Vagina (tissue), 2 donors: ENCODE measurements around the gene DAZAP1. TPM values are rescaled to one million over a fixed set of nuclear protein-coding genes. Genes with fewer than 3 reads are reported as not detected.

ENCODE experiments used
- DNase-seq, 2 donors: peaks; one replicate each; pipeline ENCODE4 v3.0.0-alpha.2; 2017; ENCODE audit errors: extremely low spot score in 2 of 2
- H3K27ac ChIP-seq: fragments of 200-600 bp; sonication (generic); one replicate; pipeline ENCODE4 v1.5.1; 2019
- H3K27me3 ChIP-seq: fragments of 200-600 bp; sonication (generic); one replicate; pipeline ENCODE4 v1.5.1; 2019
- H3K36me3 ChIP-seq, 2 donors: fragments of 200-600 bp; sonication (generic); one replicate each; pipeline ENCODE4 v1.5.1; 2017 to 2019
- H3K4me1 ChIP-seq: fragments of 200-600 bp; sonication (generic); one replicate; pipeline ENCODE4 v1.5.1; 2019
- H3K4me3 ChIP-seq, 2 donors: fragments of 200-600 bp; sonication (generic); 1 replicate in 1 of 2; 2 replicates in 1 of 2; pipeline ENCODE4 v1.5.1; 2016 to 2019
- H3K9me3 ChIP-seq: fragments of 200-600 bp; sonication (generic); one replicate; pipeline ENCODE4 v1.5.1; 2019
- POLR2A ChIP-seq, 2 donors: fragments of 450-650 bp; IDR thresholded peaks; one replicate each; pipeline ENCODE4 v1.6.1; 2017; ENCODE audit warnings: antibody characterized with exemption in 2 of 2, mild to moderate bottlenecking in 2 of 2, moderate library complexity in 2 of 2
- POLR2AphosphoS5 ChIP-seq, 2 donors: sonication (generic); formaldehyde crosslinking; IDR thresholded peaks; one replicate each; pipeline ENCODE4 v1.9.0; 2017; ENCODE audit warnings: antibody characterized with exemption in 2 of 2, mild to moderate bottlenecking in 2 of 2, low read depth in 1 of 2; ENCODE audit not compliant: insufficient read depth in 1 of 2
- intact Hi-C: fragments of 100-400 bp; cut with DNase I; formaldehyde crosslinking; loops from one replicate; pipeline ENCODE4 v1.15.1; 2023
- total RNA-seq: library from RNA; depleted of rRNA; stranded (reverse); fragments of >200 nt; gene quantifications from one replicate; pipeline ENCODE4 v1.2.3, GENCODE V29; 2016
- TF ChIP-seq, protein P1 (sequence below), 3 experiments: fragments of 450-650 bp in 2 of 3; fragments of 200-600 bp in 1 of 3; sonication (generic) in 1 of 3; IDR thresholded peaks; one replicate each; pipeline ENCODE4 v1.5.1; 2017 to 2019; ENCODE audit warnings: antibody characterized with exemption in 3 of 3, mild to moderate bottlenecking in 2 of 3, moderate library complexity in 2 of 3

DAZAP1 gene
- 29.7 TPM for total RNA-seq

DNA sequence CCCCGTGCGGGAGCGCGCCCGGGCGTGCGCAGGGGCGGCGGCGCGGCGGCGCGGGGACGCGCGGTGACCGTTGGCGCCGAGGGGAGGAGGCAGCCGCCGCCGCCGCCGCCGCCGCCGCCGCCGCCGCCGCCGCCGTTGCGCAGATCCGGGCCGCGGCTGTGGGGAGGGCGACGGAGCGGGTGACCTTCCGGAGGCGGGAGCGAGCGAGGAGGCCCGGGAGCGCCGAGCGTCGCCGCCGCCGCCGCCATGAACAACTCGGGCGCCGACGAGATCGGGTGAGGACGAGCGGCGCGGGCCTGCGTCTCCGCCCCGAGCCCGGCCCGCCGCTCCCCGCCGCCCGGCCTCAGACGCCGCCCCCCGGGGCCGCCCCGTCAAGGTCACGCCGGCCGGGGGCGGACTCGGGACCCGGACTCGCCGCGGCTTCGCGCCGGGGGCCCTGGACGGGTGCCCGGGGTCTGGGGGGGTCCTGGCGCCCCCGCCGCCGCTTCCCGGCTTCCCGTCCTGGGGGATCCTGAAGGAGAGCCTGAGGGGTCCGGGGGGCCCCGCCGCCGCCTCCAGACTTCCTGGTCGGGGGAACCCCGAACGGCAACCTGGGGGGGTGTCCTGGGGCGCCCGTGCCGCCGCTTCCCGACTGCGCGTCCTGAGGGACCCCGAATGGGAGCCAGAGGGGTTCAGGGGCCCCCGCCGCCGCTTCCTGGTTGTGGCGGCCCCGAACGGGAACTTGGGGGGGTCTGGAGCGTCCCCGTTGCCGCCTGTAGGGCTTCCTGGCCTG lies at the start of gene DAZAP1:
DAZAP1 (plus strand) TSS at position 59 of the 772 bp plus-strand sequence; CDS start at position 247, 188 bp downstream.
- H3K9me3 ChIP-seq: no peaks in the 10 kb centered on the region
- no peak for DNase-seq
- H3K27me3 ChIP-seq: no peaks in the 10 kb centered on the region
- intact Hi-C loops: no loop called here
- H3K4me1 ChIP-seq: peaks cover 62% of the 10 kb centered on the region
- no peaks in the 10 kb centered on the region for H3K36me3 ChIP-seq
- peak within 1 kb of the TSS; percentile 91 for H3K27ac ChIP-seq
- peak within 1 kb of the TSS; percentile 90 to 100 for H3K4me3 ChIP-seq
- TF ChIP-seq POLR2AphosphoS5 (IDR thresholded peaks at IDR 0.05; ENCODE audit: insufficient read depth in 1 of 2, low read depth in 1 of 2) (no peak), POLR2A (IDR thresholded peaks at IDR 0.05) (peak in 1 of 2 donors; percentile 26)
- TF ChIP-seq, protein P1, sequence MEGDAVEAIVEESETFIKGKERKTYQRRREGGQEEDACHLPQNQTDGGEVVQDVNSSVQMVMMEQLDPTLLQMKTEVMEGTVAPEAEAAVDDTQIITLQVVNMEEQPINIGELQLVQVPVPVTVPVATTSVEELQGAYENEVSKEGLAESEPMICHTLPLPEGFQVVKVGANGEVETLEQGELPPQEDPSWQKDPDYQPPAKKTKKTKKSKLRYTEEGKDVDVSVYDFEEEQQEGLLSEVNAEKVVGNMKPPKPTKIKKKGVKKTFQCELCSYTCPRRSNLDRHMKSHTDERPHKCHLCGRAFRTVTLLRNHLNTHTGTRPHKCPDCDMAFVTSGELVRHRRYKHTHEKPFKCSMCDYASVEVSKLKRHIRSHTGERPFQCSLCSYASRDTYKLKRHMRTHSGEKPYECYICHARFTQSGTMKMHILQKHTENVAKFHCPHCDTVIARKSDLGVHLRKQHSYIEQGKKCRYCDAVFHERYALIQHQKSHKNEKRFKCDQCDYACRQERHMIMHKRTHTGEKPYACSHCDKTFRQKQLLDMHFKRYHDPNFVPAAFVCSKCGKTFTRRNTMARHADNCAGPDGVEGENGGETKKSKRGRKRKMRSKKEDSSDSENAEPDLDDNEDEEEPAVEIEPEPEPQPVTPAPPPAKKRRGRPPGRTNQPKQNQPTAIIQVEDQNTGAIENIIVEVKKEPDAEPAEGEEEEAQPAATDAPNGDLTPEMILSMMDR (IDR thresholded peaks at IDR 0.05): no peak

DNA sequence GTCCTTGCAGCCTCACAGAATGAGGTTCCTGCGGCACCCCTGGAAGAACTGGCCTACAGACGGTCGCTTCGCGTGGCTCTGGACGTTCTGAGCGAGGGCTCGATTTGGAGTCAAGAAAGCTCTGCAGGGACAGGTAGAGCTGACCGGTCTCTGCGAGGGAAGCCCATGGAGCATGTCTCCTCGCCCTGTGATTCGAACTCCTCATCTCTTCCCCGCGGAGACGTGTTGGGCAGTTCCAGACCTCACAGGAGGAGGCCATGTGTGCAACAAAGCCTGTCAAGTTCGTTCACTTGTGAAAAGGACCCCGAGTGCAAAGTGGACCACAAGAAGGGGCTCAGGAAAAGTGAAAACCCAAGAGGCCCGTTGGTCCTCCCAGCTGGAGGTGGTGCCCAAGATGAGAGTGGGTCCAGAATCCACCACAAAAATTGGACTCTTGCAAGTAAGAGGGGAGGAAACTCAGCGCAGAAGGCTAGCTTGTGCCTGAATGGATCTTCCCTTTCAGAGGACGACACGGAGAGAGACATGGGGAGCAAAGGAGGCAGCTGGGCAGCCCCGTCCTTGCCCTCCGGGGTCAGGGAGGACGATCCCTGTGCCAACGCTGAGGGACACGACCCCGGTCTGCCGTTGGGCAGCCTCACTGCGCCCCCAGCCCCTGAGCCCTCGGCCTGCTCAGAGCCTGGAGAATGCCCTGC lies 47.1 kb upstream of the DAZAP1 start:
- no peak for TF ChIP-seq POLR2AphosphoS5 (IDR thresholded peaks at IDR 0.05; ENCODE audit: insufficient read depth in 1 of 2, low read depth in 1 of 2)
- no peak for TF ChIP-seq POLR2A (IDR thresholded peaks at IDR 0.05)
- no peak for DNase-seq
- Histone ChIP-seq H3K4me3 (peak overlapping the region; percentile 17 to 33), H3K27ac (peak overlapping the region; percentile 74), H3K36me3 (peaks cover 0 to 41% of the 10 kb centered on the region in 2 donors), H3K4me1 (peaks cover 41% of the 10 kb centered on the region), H3K27me3 (no peaks in the 10 kb centered on the region), H3K9me3 (no peaks in the 10 kb centered on the region)
- intact Hi-C loops: no loop called here

DNA sequence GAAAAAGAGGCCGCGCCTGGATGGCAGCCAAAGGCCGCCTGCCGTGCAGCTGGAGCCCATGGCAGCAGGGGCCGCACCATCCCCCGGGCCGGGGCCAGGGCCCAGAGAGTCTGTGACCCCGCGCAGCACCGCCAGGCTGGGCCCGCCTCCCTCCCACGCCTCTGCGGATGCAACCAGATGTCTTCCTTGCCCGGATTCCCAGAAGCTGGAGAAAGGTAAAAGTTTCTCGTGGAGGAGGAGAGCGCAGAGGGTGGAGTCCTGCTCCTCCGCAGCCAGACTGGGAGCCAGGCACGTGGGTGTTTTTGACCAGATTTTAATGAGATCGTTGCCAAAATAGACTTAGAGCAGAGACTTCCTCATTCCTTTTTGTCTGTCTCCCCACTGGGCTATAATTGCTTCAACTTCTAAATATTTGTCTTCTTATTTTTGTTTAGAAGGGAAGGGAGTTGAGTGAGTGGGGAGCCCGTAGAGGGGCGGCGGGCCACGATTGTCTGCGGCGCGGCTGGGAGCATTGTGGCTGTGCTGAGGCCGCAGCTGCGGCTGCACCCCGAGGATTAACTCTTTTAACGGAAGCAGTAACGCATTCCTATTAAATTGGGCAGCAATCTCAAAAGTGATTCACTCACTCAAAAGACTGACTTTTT lies 46.4 kb upstream of the DAZAP1 start:
- Histone ChIP-seq H3K9me3 (no peaks in the 10 kb centered on the region), H3K27me3 (no peaks in the 10 kb centered on the region), H3K4me1 (peaks cover 34% of the 10 kb centered on the region), H3K27ac (peak overlapping the region; percentile 74), H3K4me3 (peak overlapping the region; percentile 17 to 33), H3K36me3 (peaks cover 0 to 45% of the 10 kb centered on the region in 2 donors)
- DNase-seq: no peak
- intact Hi-C loops: no loop called here
- TF ChIP-seq POLR2A (IDR thresholded peaks at IDR 0.05) (no peak), POLR2AphosphoS5 (IDR thresholded peaks at IDR 0.05; ENCODE audit: insufficient read depth in 1 of 2, low read depth in 1 of 2) (peak; percentile 55 to 74)
- TF ChIP-seq, protein P1 (IDR thresholded peaks at IDR 0.05): no peak

DNA sequence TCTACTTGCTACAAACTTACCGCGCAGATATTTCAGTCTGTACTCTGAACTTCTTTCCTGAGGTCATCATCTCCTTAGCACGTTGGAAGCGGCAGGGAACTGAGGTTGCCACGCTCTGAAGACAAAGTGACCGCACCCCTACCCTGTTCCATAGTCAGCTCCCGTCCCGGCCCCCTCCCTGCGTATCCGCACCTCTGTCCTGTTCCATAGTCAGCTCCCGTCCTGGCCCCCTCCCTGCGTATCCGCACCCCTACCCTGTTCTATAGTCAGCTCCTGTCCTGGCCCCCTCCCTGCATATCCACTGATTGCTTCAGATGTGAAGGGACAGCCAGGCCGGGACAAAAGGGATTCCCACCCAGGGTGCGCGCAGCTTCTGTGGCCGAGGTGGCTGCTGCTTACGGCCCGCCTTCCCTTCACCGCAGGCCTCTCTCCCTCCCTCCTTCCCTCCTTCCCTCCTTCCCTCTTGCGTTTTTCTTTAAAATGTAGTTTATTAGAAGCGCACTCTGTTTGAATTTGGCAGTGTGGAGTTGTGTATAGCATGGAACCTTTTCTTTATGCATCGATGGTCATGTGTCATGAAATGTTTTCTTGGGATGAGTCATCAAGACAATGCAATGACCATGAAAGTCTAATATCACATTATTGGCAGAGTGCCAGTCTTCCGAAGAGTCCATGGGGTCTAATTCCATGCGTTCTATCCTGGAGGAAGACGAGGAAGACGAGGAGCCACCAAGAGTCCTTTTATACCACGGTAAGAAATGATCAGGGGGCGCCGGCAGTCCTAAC lies 45.6 kb upstream of the DAZAP1 start:
- TF ChIP-seq, protein P1 (IDR thresholded peaks at IDR 0.05): no peak
- TF ChIP-seq POLR2A (IDR thresholded peaks at IDR 0.05): no peak
- TF ChIP-seq POLR2AphosphoS5 (IDR thresholded peaks at IDR 0.05; ENCODE audit: insufficient read depth in 1 of 2, low read depth in 1 of 2): no peak
- Histone ChIP-seq H3K4me3 (peak overlapping the region in 1 of 2 donors; percentile 17), H3K36me3 (peaks cover 0 to 47% of the 10 kb centered on the region in 2 donors)

More for the DNA sequence above, 45.6 kb upstream of the DAZAP1 start:
- peak overlapping the region; percentile 74 for H3K27ac ChIP-seq
- no peaks in the 10 kb centered on the region for H3K27me3 ChIP-seq
- intact Hi-C loops: no loop called here
- no peaks in the 10 kb centered on the region for H3K9me3 ChIP-seq
- DNase-seq: no peak
- H3K4me1 ChIP-seq: peaks cover 26% of the 10 kb centered on the region
